Limb (tissue), 2 donors: Measurements from ENCODE around the gene ORC1.

Experiments
- DNase-seq, 2 donors: peaks; one replicate each; pipeline ENCODE4 v3.0.0-alpha.2; 2016; ENCODE audit errors: extremely low spot score in 2 of 2

The ORC1 gene

DNA sequence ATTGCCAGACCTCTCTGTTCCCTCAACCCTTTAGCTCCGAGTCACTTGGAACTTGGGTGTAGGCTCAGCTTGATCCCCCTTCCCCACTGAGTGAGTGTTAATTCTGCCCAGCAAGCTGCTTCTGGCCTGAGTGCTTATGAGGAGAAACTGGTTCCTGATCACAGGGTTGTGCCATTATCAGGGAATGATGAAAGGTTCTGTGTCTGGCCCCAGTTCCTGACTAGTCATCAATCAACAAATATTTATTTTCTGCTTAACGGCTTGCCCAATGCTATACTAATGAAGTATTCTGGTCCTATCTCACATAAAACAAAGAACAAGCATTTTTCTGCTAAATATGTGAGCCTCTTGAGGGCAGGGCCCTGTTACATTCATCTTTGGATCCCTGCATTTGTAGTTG lies 59.0 kb downstream of the ORC1 start:
- DNase-seq: no peak

DNA sequence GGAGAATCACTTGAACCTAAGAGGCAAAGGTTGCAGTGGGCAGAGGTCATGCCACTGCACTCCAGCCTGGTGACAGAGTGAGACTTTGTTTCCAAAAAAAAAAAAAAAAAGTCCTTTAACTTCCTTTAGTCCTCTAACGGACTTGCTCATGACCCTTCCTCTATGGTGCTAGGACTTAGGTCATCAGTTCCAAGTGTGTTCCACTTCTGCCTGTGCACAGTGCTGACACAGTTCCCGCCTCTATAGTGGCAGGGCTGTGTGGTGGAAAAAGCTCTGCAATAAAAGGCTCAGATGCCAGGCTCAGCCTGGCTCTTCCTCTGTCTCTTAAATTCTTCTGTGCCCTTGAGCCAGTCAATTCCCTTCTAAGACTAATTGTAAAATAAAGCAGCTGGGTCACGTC lies 60.2 kb downstream of the ORC1 start:
- DNase-seq: no peak

- no peak for DNase-seq
These were observed 62.5 kb downstream of the ORC1 start for GRCh38 chr1:52341655-52342260.

- no peak for DNase-seq
These were observed 66.8 kb downstream of the ORC1 start for GRCh38 chr1:52337439-52337838.

- no peak for DNase-seq
These were observed 69.2 kb downstream of the ORC1 start for GRCh38 chr1:52334906-52335528.

DNA sequence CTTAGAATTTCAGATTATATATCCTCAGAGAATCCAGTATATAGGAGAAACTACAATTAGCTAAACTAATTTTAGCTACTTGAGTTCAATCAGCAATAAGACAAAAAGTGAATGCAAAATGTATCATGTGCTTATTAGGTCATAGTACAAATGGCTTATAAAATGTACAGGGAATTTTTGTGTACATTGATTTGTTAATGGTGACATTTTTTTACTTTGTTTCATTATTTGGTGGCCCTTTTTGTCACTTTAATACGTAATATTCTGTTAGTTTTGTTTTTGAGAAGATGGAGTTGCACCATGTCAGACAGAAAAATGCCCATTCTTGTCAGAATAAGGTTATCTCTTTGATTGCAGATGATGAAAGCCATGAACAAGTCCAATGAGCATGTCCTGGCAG lies 71.8 kb downstream of the ORC1 start:
- no peak for DNase-seq

GRCh38 chr1:52328615-52329014 lies 75.6 kb downstream of the ORC1 start:
- DNase-seq: no peak

DNA sequence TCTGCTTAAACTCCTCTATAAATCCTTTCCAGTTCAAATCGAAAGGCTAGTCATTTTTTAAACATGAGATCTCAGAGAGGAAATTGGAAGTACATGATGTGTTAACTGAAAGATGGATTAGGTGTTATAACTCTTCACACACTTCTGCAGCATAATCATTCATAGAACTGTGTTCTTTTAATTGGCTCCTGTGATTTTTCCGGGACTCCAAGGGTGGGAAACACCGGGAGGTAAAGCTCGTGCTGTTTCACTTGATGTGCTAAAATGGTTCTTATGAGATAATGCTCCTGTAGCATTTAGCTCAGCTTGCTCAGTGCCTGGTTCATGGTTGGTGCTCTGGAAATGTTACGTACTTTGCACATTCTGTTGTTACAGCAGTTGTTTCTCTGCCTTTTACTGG lies 78.4 kb downstream of the ORC1 start:
- no peak for DNase-seq

DNA sequence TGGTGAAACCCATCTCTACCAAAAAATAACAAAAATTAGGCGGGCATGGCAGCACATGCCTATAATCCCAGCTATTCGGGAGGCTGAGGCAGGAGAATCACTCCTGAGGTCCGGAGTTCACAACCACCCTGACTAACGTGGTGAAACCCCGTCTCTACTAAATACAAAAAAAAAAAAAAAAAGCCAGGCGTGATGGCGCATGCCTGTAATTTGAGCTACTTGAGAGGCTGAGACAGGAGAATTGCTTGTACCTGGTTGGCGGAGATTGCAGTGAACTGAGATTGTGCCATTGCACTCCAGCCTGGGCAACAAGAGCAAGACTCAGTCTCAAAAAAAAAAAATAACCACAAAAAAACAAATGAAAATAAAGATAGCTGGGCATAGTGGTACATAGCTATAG lies 80.5 kb downstream of the ORC1 start:
- no peak for DNase-seq
